Body of pancreas (tissue), 4 donors: ENCODE results near the gene NF1.

Experiments
- CTCF ChIP-seq, 7 experiments: fragments of 450-650 bp in 4 of 7; fragments of 200-600 bp in 3 of 7; sonication (generic) in 3 of 7; IDR thresholded peaks; one replicate each; pipeline ENCODE4 v1.5.1; 2016 to 2019; ENCODE audit warnings: antibody characterized with exemption in 7 of 7
- POLR2A ChIP-seq, 3 donors: fragments of 450-650 bp; IDR thresholded peaks; one replicate each; pipeline ENCODE4 v1.6.1; 2016; ENCODE audit warnings: antibody characterized with exemption in 3 of 3, mild to moderate bottlenecking in 2 of 3

DNA sequence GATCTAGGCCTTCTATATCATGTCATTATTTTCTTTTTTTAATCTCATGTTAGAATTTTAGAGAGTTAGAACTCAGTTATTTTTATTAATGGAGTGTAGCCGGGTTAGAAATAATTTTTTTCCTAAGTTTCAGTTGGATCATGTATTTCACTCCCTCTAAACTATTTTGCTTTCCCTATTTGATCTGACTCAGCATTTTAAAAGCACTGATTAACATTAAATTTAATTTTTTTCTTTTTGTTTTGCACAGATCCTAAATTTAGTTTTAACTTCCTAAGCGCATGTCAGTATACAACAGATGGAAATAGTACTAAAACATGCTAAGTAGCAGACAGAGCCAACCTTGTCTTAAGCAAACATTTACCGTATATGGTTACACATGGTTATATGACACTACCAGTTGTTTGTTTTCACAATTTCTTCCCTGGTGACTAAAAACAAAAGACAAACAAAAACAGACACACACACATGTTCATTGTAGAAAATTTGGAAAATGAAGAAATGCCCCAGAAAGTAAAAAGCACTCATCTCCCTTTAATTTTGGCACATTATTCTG, 263.1 kb downstream of the NF1 start:
- no peak for TF ChIP-seq CTCF (IDR thresholded peaks at IDR 0.05)
- no peak for TF ChIP-seq POLR2A (IDR thresholded peaks at IDR 0.05)
